Measurements from ENCODE around the gene TNXB.
"Not testable (repeated sequence)": the region's sequence is repeated elsewhere in the genome, so short reads cannot be mapped to it uniquely, and the experiment has no call there.

The TNXB gene

DNA sequence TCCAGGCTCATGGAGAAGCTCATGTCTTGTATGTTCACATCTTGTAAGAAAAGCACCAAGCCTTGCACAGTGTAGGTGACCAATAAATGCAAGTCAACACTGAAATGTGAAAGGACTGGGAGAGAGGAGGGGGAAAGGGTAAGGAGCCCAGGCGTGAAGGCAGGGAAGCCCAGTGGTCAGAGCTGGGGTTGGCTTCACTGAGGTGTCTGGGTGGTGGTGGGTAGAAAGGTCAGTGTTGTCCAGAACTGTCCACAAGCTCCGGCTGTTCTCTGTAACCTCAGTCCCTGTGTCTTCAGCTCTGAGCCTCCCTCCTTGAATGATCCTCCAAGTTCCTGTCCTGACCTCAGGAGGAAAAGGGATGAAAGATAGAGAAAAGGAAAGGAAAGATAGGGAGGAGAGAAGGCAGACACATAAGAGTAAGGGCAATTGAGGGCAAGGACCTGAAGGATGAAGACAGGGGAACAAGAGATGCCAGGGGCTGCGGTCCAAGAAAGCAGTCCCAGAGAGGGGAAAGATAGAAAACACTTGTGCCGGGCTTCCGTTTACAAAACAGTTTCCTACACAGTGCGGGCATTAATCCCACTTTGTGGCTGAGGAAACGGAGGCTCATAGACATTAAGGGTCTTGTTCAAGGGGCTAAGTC, 2.4 kb upstream of the TNXB start:
- no peak for DNase-seq (ENCODE audit: low read depth)

DNA sequence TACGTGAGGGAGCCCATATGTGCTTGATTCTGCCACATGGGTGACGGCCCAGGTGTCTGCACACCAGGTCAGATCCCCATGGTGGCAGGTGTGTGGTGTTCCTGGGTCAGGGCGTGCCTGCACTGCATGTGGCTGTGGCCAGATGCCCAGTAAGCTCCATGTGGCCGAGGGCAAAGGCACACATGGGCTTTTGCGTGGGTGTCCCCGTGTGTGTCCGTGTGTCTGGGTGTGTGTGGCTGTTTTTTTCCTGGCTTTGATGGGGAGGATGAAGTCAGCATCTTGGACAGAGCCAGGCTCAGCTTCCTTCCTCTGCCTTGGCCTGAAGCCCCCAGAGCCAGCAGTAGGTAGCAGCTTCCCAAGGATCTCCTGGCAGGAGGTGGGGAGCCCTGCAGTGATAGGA, 1.5 kb upstream of the TNXB start:
- DNase-seq (ENCODE audit: low read depth) = no peak

GRCh38 chr6:32109765-32110160, 625 bp upstream of the TNXB start:
- DNase-seq (ENCODE audit: low read depth) = no peak

DNA sequence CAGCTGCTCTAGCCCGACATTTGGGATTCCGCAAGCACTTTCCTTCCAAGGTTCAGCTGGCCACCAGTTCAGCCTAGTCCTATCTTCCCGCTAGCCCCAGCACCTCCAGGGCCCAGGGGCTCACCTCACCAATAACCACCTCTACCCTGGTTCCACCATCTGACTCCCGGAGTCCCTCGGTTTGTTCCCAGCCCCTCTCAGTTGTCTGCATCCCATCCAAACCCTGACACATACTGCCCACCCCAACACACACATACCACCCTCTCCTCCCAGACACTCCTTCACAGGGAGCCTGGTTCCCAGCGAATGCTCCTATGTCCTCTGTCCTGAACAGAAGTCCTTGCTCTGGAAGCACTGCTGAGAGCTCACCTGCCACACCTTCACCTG, 418 bp downstream of the TNXB start:
- no peak for DNase-seq (ENCODE audit: low read depth)

GRCh38 chr6:32108094-32108627, 977 bp downstream of the TNXB start:
- no peak for DNase-seq (ENCODE audit: low read depth)

DNA sequence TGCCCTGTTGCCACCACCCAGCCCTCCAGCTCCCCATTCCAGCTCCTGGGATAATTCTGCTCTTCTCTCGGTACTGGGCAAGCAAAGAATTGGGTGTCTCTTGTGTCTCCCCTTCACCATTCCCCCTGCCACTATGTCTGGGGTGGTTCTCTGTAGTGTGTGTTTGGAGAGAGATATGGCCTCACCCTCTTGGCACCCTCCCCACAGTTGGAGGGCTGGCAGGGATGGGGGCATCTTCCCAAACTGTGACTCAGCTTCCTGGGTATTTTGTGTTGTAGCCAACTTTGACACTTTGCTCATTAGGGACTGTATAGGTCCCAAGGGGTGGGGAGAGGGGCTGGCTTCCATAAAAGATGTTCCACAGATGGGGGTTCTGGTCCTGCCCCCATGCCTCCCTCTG, 1.7 kb downstream of the TNXB start:
- DNase-seq (ENCODE audit: low read depth) = no peak

DNA sequence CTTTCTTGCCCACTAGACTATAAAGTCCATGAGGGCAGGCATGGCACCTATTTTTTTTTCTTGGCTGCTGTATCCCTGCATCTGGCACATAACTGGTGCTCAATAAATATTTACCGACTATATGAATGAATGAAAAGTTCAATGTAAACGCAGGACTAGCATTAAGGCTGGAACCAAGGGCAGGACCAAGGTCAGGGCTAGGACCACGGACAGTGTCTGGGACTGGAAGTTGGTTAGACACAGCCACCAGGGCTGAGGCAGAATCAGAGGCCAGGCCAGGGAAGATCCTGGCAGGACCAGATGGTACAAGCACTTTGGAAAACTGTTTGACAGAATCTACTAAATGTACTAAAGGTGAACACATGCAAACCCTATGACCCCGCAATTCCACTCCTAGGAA, 3.7 kb downstream of the TNXB start:
- no peak for DNase-seq (ENCODE audit: low read depth)

DNA sequence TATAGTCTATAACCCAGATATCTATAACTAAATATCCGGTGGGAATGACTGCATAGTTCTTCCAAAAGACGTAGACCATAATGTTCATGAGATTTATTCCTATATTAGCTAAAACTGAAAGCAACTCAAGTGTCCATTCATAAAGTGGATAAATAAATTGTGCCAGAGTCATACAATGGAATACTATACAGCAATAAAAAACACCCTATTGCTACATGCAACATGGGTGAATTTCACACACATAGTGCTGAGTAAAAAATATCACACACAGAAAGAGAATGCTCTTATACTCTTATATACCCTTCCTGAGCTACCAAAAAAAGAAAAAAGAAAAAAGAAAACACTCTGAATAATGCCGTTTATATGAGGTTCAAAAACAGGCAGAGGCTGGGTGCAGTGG, 6.9 kb downstream of the TNXB start:
- DNase-seq (ENCODE audit: low read depth) = no peak

- not testable (repeated sequence) for DNase-seq (ENCODE audit: low read depth)
These were observed 8.9 kb downstream of the TNXB start for GRCh38 chr6:32100251-32100650.

- no peak for DNase-seq (ENCODE audit: low read depth)
These were observed 11.8 kb downstream of the TNXB start for GRCh38 chr6:32097364-32097763.

GRCh38 chr6:32096394-32097258, 12.5 kb downstream of the TNXB start:
- DNase-seq (ENCODE audit: low read depth) = no peak

DNA sequence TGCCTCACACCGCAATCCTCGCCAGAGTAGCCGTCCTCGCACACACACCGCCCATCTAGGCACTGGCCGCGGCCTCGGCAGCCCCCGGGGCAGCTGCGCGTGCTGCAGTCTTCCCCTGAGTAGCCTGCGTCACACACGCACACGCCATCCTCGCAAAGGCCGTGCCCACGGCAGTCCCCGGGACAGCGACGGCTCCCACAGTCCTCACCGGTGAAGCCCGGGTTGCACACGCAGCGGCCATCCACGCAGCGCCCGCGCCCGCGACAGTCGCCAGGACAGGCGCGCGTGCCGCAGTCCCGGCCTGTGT, 13.1 kb downstream of the TNXB start:
- no peak for DNase-seq (ENCODE audit: low read depth)

- no peak for DNase-seq (ENCODE audit: low read depth)
These were observed 13.6 kb downstream of the TNXB start for GRCh38 chr6:32095338-32096086.

DNA sequence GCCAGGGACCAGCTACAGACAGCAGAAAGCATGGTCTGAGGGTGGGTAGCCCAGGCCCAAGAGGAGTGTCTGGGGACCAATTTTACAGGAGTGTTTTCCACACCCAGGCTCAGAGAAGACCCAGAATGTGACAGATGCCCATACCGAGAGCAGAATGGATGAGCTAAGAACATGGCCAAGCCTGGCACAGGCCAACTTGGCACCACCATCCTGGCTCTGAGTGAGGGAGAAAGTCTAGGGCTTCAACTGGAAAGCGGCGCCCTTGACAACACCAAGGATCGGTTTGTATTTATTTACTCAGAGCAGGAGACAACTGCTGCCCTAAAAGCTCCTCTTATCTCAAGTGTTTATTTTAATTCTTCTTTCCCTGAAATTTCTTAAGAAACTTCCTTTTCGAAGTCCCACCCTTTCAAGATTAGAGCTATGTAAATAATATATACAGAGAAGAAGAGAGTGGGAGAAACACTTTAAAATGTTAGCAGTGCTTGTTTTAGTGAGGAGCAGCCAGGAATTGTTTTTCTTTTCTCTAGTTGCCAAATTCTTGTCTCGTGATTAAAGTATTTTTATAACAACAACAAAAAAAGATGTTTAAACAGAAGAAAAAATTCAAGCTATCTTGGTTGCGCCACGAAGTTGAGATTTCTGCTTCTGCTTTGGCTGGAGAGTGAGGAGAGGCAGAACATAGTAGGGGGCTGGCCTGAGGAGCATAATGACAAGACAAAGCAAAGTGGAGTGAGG, 16.2 kb downstream of the TNXB start:
- no peak for DNase-seq (ENCODE audit: low read depth)

DNA sequence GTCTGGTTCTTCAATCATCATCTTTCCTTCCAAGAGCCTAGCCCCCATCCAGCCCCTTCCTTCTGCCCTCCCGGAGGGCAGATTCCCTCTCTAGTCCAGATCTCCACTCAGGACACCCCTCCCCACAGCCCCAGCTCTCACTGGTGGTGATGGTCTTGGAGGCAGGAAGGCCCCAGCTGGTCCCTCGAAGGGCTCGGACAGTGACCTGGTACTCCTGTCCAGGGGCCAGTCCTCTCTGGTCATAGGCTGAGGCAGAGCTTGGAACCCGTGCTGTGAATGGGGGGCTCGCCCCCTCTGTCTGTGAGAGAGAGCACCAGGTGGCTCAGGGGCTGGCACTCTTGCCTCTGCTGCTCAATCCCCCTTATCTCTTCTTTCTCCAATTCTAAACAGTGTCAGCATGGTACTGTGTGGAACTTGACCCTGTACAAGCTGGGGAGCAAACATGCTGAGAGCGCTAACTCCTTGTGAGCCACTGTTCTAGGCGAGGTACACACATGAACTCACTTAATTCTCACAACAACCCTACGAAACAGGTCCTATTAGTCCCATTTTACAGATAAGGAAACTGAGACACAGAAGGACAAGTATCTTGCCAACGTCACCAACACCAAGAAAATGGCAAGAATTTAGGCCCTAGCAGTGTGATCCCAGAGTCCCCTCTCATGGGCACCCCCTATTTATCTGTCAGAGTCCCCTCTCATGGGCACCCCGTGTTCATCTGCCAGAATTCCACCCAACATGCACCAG, 19.9 kb downstream of the TNXB start:
- DNase-seq (ENCODE audit: low read depth) = no peak

DNA sequence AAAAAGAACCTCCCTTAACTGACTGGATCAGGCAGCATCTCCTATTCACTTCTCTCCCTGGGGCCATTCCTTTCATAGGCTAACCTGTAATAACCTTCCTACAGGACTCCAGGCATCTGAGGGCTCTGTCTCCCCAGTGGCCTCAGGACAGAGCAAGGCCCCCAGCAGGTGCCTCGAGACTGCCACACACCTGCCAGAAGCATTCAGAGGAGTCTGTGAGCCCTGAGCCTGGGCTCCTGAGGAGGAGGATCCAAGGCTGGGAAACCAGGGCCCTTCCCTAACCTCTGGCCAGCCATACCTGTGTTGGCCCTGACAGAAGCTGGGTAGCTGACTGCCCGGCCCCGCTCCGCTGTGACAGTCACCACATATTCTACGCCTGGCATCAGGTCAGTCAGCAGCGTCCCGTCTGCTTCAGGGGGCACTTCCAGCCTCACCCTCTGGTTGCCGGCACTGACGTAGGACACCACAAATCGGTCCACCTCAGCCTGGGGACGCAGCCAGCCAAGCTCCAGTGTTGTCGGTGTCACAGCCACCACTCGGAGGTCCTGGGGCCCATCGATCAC, 20.6 kb downstream of the TNXB start:
- no peak for DNase-seq (ENCODE audit: low read depth)

DNA sequence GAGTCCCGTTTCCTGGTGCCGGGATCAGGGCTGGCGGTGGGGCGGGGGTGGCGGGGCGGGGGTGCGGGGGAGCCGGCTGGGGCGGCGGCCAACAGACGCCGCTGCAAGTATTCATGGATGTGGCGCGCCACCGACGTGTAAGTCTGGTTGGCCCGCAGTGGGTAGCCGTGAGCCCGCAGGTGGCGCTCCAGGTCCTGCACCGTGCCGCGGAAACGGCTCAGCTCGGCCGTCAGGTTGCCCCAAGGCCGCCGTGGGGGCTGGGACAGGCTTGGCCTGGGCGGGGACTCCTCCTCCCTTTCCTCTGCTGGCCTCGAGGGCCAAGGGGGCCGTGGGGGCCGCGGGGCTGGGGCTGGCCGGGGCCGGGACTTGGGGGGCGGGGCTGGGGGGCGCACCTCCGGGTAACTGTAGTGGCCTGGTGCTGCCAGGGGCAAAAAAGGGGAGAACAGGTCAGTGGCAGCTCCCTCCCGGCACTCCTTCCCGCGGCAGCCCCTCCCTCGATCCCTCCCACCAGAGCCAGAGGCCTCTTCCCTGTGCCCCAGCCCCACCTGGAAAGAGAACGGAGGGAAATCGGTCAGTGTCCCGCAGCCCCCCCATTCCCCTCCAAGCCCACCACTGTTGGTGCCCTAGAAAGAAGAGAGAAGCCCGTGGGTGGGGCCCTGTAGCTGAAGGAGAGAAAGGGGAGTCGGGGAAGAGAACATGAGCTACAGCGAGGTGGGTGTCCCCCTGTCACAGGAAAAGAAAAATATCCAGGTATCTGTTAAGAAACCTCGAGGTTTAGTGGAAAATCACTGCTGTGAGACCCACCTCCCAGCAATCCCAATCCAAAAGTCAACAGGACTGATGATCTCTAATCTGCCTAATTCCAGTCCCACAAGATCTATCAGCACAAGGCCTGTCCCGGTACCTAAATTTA, 21.3 kb downstream of the TNXB start:
- DNase-seq (ENCODE audit: low read depth) = peak; percentile 45

GRCh38 chr6:32086661-32087573, 22.2 kb downstream of the TNXB start:
- no peak for DNase-seq (ENCODE audit: low read depth)
